GM19025 (cell line): ENCODE data around the gene SFN.
A peak's percentile ranks its signal among the peaks of the same experiment; 100 is the strongest.
"Not testable (repeated sequence)": the region's sequence is repeated elsewhere in the genome, so short reads cannot be mapped to it uniquely, and the experiment has no call there.

Experiments used
- ATAC-seq: cut with Tn5 transposase; IDR thresholded peaks from one replicate; pipeline ENCODE4 v1.9.1; 2021; ENCODE audit warnings: mild to moderate bottlenecking, low read depth, moderate library complexity; ENCODE audit not compliant: unreplicated experiment

The SFN gene

GRCh38 chr1:26861889-26862378, 1.0 kb upstream of the SFN start:
- no peak for ATAC-seq

GRCh38 chr1:26863685-26864077, 732 bp downstream of the SFN start:
- no peak for ATAC-seq

GRCh38 chr1:26864610-26865480, 1.9 kb downstream of the SFN start:
- peak; percentile 93 for ATAC-seq

- ATAC-seq = not testable (repeated sequence)
Measured at GRCh38 chr1:26873097-26873496, 10.1 kb downstream of the SFN start.

- no peak for ATAC-seq
Measured at GRCh38 chr1:26874896-26875295, 11.9 kb downstream of the SFN start.

- no peak for ATAC-seq
Measured at GRCh38 chr1:26877326-26877725, 14.4 kb downstream of the SFN start.

- ATAC-seq = no peak
Measured at GRCh38 chr1:26879793-26880192, 16.8 kb downstream of the SFN start.

GRCh38 chr1:26881611-26882010, 18.7 kb downstream of the SFN start:
- ATAC-seq = not testable (repeated sequence)

- no peak for ATAC-seq
Measured at GRCh38 chr1:26882696-26883463, 19.9 kb downstream of the SFN start.

- no peak for ATAC-seq
Measured at GRCh38 chr1:26887125-26887524, 24.2 kb downstream of the SFN start.

- ATAC-seq = no peak
Measured at GRCh38 chr1:26888231-26888630, 25.3 kb downstream of the SFN start.

GRCh38 chr1:26889551-26890466, 26.9 kb downstream of the SFN start, which contains the start of gene GPN2:
GPN2 (minus strand) TSS chr1:26890283; CDS start chr1:26890096, 187 bp downstream.
- ATAC-seq = peak; percentile 89

GRCh38 chr1:26890467-26890796, 27.5 kb downstream of the SFN start:
- ATAC-seq = peak; percentile 19

GRCh38 chr1:26894263-26894662, 31.3 kb downstream of the SFN start:
- no peak for ATAC-seq

GRCh38 chr1:26897351-26897750, 34.4 kb downstream of the SFN start:
- ATAC-seq = no peak

GRCh38 chr1:26900001-26900814, 37.3 kb downstream of the SFN start, which contains the start of gene GPATCH3:
GPATCH3 (minus strand) TSS chr1:26900467; CDS start chr1:26900442, 25 bp downstream.
- ATAC-seq = no peak

- ATAC-seq = no peak
Measured at GRCh38 chr1:26900815-26901511, 38.0 kb downstream of the SFN start.

GRCh38 chr1:26907071-26907917, 44.3 kb downstream of the SFN start:
- no peak for ATAC-seq
